Thyroid gland (tissue), 4 donors: Measurements from ENCODE around the gene AMIGO3.

ENCODE experiments used
- CTCF ChIP-seq, 6 experiments: fragments of 200-600 bp in 3 of 6; fragments of 450-650 bp in 3 of 6; sonication (generic) in 3 of 6; IDR thresholded peaks; one replicate each; pipeline ENCODE4 v1.5.1; 2016 to 2019; ENCODE audit warnings: antibody characterized with exemption in 6 of 6, mild to moderate bottlenecking in 2 of 6, inconsistent platforms in 1 of 6, moderate library complexity in 1 of 6
- POLR2A ChIP-seq, 2 donors: fragments of 450-650 bp; IDR thresholded peaks; one replicate each; pipeline ENCODE4 v1.6.1; 2017; ENCODE audit warnings: antibody characterized with exemption in 2 of 2, mild to moderate bottlenecking in 2 of 2, moderate library complexity in 1 of 2

- TF ChIP-seq POLR2A (IDR thresholded peaks at IDR 0.05) (no peak), CTCF (IDR thresholded peaks at IDR 0.05) (no peak)
Measured at GRCh38 chr3:49668414-49668797, 51.1 kb downstream of the AMIGO3 start.
